Skin of body (tissue), 2 donors: ENCODE results near the gene FILIP1L. TPM values are rescaled to one million over a fixed set of nuclear protein-coding genes. Genes with fewer than 3 reads are reported as not detected.
"Not testable (repeated sequence)": the region's sequence is repeated elsewhere in the genome, so short reads cannot be mapped to it uniquely, and the experiment has no call there.

Source experiments
- DNase-seq: peaks from one replicate; lab custom pipeline; 2025; lab: John Stamatoyannopoulos, UW
- total RNA-seq: library from RNA; depleted of rRNA; stranded (reverse); fragments of >200 nt; gene quantifications from one replicate; pipeline ENCODE4 v1.2.3, GENCODE V29; 2014

The FILIP1L gene
- total RNA-seq, 1 donor from 2014 or later: 40.1 TPM

GRCh38 chr3:100075851-100076730 lies 38.2 kb downstream of the FILIP1L start:
- no peak for DNase-seq

GRCh38 chr3:100075196-100075595 lies 39.1 kb downstream of the FILIP1L start:
- no peak for DNase-seq

GRCh38 chr3:100073714-100074307 lies 40.5 kb downstream of the FILIP1L start:
- DNase-seq: peak; percentile 91

- no peak for DNase-seq
These were observed 41.1 kb downstream of the FILIP1L start for GRCh38 chr3:100073049-100073713.

DNA sequence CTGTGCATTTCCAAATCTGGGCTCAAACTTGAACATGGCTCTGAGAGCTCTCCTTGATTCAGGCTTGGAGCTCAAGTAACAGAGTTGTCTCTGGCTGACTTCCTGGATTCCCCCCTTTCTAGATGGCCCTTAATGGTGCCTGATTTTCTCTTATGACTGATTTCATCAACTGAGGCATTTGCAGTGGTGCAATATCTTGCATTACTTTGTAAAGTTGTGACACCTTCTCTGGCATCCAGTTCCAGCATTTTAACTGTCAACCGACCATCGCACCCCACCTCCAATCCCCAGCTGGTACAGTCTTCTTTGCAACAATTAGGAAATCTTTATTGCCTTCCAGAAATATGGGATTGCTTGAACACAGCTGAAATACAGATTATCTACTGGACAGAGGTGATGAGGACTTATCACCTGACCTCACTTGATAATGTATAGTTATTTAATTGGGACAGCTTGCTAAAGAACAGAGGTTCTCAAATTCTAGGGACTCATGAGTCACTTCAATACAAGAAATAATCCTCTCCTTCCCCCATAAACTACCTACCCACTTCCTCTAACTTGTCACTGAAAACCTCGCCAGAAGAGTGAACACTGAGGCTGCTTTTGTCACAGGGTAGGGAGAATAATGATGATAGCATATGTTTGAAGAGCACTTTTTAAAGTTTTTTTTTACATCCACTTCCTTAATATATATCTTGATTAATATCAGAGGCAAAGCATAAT lies 41.8 kb downstream of the FILIP1L start:
- DNase-seq: no peak

DNA sequence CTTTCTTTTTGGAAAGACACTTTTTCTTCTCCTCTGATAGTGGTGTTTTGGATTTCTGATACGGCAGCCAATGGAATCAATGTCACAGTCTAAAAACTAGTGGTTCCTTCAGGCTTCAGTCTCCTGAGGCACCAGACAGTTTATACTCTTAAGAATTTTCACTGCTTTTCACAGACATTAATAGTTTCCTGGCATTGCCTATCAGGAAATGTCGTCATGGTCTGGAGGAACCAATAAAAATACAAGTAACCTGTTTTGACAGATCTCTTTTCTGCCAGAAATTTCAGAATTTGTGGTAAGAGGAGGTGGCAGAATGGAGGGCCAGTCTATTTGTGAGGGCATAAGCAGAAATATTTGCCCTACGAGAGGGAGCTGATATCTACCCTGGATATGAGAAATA lies 44.8 kb downstream of the FILIP1L start:
- no peak for DNase-seq

- DNase-seq: peak; percentile 41
These were observed 45.5 kb downstream of the FILIP1L start for GRCh38 chr3:100068826-100069225.

- DNase-seq: no peak
These were observed 46.7 kb downstream of the FILIP1L start for GRCh38 chr3:100067589-100067988.

- DNase-seq: no peak
These were observed 50.3 kb downstream of the FILIP1L start for GRCh38 chr3:100063929-100064461.

- no peak for DNase-seq
These were observed 51.6 kb downstream of the FILIP1L start for GRCh38 chr3:100062665-100063064.

- no peak for DNase-seq
These were observed 53.4 kb downstream of the FILIP1L start for GRCh38 chr3:100060685-100061484.

- DNase-seq: no peak
These were observed 54.8 kb downstream of the FILIP1L start for GRCh38 chr3:100059472-100059871.

GRCh38 chr3:100057716-100058575 lies 56.4 kb downstream of the FILIP1L start:
- DNase-seq: no peak

GRCh38 chr3:100053951-100054620 lies 60.2 kb downstream of the FILIP1L start:
- DNase-seq: peak; percentile 14

DNA sequence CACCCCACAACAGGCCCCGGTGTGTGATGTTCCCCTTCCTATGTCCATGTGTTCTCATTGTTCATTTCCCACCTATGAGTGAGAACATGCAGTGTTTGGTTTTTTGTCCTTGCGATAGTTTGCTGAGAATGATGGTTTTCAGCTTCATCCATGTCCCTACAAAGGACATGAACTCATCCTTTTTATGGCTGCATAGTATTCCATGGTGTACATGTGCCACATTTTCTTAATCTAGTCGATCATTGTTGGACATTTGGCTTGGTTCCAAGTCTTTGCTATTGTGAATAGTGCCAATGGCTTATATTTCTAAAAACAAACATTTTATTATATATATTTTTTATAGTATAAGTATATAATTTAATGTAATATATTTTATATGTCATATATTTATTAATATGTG lies 62.8 kb downstream of the FILIP1L start:
- not testable (repeated sequence) for DNase-seq

- no peak for DNase-seq
These were observed 66.1 kb downstream of the FILIP1L start for GRCh38 chr3:100048248-100048647.

GRCh38 chr3:100047455-100048141 lies 66.7 kb downstream of the FILIP1L start:
- DNase-seq: no peak

DNA sequence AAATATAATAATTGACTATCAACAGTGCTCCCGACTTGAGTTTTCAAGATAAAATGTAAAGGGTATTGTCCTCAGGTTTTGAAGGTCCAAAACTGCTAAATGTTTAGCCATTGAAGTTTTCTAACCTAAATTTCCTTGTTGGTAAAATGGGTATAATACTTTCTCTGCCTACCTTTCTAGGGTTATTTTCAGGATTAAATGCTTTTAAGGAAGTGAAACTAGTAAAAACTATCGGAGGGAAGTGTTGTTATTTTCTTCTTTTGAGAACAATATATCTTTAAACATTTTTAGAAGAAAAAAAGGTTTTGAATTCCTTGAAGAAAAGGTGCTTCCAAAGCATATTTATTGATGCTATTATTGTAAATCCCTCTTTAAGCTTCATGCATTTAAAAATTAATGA lies 67.3 kb downstream of the FILIP1L start:
- no peak for DNase-seq
